Erythroblast (primary cell): Measurements from ENCODE around the gene CNNM2.

Experiments used
- GATA1 ChIP-seq: IDR thresholded peaks from 2 replicates; pipeline ENCODE4 v1.6.1; 2011; ENCODE audit warnings: low read depth, mild to moderate bottlenecking, control low read depth, low read length, moderate library complexity
- POLR2A ChIP-seq: IDR thresholded peaks from 2 replicates; pipeline ENCODE4 v1.6.1; 2011; ENCODE audit warnings: mild to moderate bottlenecking, low read length

- TF ChIP-seq POLR2A (no peak), GATA1 (no peak)
Observed at GRCh38 chr10:103111918-103112877, 194.1 kb downstream of the CNNM2 start.
